GM12891 (cell line): Measurements from ENCODE around the gene RPS26.
A peak's percentile ranks its signal among the peaks of the same experiment; 100 is the strongest.

Experiments used
- PAX5 ChIP-seq: IDR thresholded peaks from 2 replicates; pipeline ENCODE4 v1.6.1; 2011; ENCODE audit warnings: low read length, moderate library complexity, mild to moderate bottlenecking; ENCODE audit not compliant: insufficient read depth, severe bottlenecking
- POLR2A ChIP-seq: IDR thresholded peaks from 2 replicates; pipeline ENCODE4 v1.6.1; 2011; ENCODE audit warnings: low read depth, low read length, control low read depth
- POLR2AphosphoS5 ChIP-seq: IDR thresholded peaks from 2 replicates; pipeline ENCODE4 v1.6.1; 2011; ENCODE audit warnings: low read depth, low read length, control low read depth
- POU2F2 ChIP-seq: IDR thresholded peaks from 2 replicates; pipeline ENCODE4 v1.6.1; 2011; ENCODE audit warnings: low read depth, mild to moderate bottlenecking, control low read depth, low read length, moderate library complexity
- TAF1 ChIP-seq: IDR thresholded peaks from 2 replicates; pipeline ENCODE4 v1.6.1; 2011; ENCODE audit warnings: low read depth, low read length, control low read depth

GRCh38 chr12:56046027-56046780 lies 4.5 kb downstream of the RPS26 start:
- TF ChIP-seq POLR2A (peak; percentile 61; the same call in 1 of the 2 replicates), POLR2AphosphoS5 (peak; percentile 20; the same call in 1 of the 2 replicates), TAF1 (no peak), POU2F2 (no peak; the same call in 1 of the 2 replicates), PAX5 (no peak)
